Activated T-cell treated with anti-CD3 and anti-CD28 coated beads, Interleukin-2, amount 50 U/mL, for 24 hours (primary cell): ENCODE measurements around the gene CEBPE.

Source experiments
- DNase-seq: peaks from one replicate; pipeline ENCODE4 v3.0.0-alpha.2; 2020
- H3K27ac Mint-ChIP-seq: 2 replicates; pipeline ENCODE4 v1.8.0; 2020; ENCODE audit warnings: mild to moderate bottlenecking, mixed read lengths
- H3K27me3 Mint-ChIP-seq: 2 replicates; pipeline ENCODE4 v1.8.0; 2020; ENCODE audit warnings: mixed read lengths
- H3K36me3 Mint-ChIP-seq: 2 replicates; pipeline ENCODE4 v1.8.0; 2020; ENCODE audit warnings: low read depth, mixed read lengths
- H3K4me1 Mint-ChIP-seq: 2 replicates; pipeline ENCODE4 v1.8.0; 2020; ENCODE audit warnings: low read depth, mixed read lengths
- H3K4me3 Mint-ChIP-seq: 2 replicates; pipeline ENCODE4 v1.8.0; 2020; ENCODE audit warnings: mild to moderate bottlenecking, moderate library complexity, mixed read lengths
- H3K9me3 Mint-ChIP-seq: 2 replicates; pipeline ENCODE4 v1.8.0; 2020; ENCODE audit warnings: mixed read lengths

Gene CEBPE

DNA sequence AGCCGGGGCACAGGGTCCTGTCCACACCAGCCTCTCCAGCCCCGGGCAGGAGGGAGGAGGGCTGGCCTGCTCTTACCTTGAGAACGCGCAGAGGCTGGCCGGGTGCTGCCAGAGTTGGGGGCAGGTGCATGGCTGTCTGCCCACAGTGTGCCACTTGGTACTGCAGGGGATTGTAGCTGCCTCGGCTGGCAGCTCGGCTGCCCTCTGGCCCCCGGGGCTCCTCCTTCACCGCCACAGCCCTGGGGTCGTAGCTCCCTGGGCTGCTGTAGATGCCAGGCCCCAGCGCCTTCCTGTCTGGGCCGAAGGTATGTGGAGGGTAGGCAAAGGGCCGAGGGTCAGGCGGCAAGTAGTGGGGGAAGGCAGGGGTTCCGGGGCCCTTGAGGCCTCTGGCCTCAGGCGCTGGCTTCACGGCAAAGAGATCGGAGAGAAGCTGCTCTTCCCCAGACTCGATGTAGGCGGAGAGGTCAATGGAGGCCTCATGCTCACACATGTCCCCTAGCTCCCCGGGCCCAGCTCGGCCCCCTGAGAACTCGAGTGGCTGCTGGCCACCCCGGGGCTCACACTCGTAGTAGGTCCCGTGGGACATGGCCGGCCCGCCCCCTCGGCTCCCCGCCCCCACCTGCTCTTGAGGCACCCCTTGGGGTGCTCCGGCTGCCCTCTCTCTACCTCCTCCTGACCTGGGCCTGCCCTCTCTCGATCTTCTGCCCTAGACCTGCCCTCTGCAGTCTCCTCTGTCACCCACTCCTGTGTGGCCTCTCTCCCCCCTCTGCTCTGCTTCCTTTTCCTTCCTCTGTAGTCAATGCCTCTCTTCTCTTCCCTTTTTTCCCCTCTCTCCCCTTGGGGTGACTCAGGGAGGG is at the start of gene CEBPE:
Gene CEBPE, minus strand, starts transcription at position 750 of the 857 bp plus-strand sequence. Its CDS starts 164 bp downstream, at position 586.
- Mint-ChIP-seq H3K4me1 (peaks cover 53% of the 10 kb centered on the region), H3K4me3 (peak within 1 kb of the TSS; percentile 24), H3K27me3 (no peaks in the 10 kb centered on the region), H3K9me3 (no peaks in the 10 kb centered on the region), H3K36me3 (no peaks in the 10 kb centered on the region), H3K27ac (peak within 1 kb of the TSS; percentile 77)
- no peak for DNase-seq

DNA sequence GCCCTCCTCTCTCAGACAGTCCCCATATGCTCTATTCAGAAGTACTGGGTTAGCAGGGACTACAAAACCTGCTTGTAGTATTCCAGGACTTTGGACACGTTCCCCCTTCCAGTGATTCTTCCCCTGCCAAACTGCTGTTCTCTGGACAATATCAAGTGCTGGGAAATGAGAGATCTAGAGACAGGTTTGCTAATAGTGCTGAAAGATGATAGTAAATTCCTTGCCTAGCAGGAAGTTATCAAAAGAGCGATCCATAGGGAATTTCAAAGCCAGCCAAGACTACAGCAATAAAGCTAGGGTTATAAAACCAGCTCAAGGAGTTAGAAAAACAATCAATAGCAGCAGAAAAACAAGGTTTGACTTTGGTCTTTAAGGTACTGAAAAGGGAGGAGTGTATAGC is 49.2 kb upstream of the CEBPE start:
- peaks cover 14% of the 10 kb centered on the region for H3K4me1 Mint-ChIP-seq
- H3K9me3 Mint-ChIP-seq = no peaks in the 10 kb centered on the region
- no peaks in the 10 kb centered on the region for H3K27me3 Mint-ChIP-seq
- no peak overlapping the region for H3K27ac Mint-ChIP-seq
- DNase-seq = no peak
- H3K4me3 Mint-ChIP-seq = no peak overlapping the region
- H3K36me3 Mint-ChIP-seq = no peaks in the 10 kb centered on the region

DNA sequence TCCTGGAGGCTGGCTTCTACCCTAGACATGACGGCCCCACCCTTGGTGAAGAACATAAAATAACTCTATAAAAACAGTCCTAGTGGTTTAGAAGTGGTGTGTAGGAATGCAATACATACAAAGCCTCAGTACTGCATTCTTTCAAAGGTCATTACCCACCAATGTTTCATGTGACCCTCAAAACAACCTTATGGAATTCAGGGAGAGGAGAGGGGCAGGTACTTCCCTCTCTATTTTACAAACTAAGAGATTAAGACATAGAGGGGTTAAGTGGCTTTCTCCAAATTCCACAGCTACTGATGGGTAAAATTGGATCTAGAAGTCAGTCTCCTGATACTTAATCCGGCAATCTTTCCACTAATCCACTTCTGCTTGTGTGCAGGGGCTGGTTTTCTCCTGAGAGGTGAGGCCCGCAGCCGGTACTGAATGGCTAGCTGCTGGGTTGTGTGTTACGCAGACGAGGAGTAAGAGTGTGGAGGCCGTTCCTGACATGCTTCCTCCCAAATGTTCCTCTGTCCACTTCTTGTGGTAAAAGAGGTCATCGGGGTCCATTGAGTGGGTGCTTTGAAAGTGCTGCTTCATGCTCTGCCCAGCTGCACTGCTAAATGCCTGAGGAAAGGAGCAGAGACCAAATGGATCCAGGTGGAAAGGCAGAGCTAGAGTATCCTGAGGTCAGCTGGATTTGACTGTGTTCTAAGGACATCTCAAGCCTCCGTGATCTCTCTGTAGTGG is 48.2 kb upstream of the CEBPE start:
- no peak overlapping the region for H3K4me3 Mint-ChIP-seq
- peaks cover 14% of the 10 kb centered on the region for H3K4me1 Mint-ChIP-seq
- no peaks in the 10 kb centered on the region for H3K36me3 Mint-ChIP-seq
- no peaks in the 10 kb centered on the region for H3K9me3 Mint-ChIP-seq
- no peak overlapping the region for H3K27ac Mint-ChIP-seq
- no peaks in the 10 kb centered on the region for H3K27me3 Mint-ChIP-seq
- no peak for DNase-seq

GRCh38 chr14:23164949-23165348 is 45.9 kb upstream of the CEBPE start:
- Mint-ChIP-seq H3K9me3 (no peaks in the 10 kb centered on the region), H3K4me1 (peaks cover 19% of the 10 kb centered on the region), H3K4me3 (no peak overlapping the region), H3K27ac (no peak overlapping the region), H3K27me3 (no peaks in the 10 kb centered on the region), H3K36me3 (no peaks in the 10 kb centered on the region)
- no peak for DNase-seq

DNA sequence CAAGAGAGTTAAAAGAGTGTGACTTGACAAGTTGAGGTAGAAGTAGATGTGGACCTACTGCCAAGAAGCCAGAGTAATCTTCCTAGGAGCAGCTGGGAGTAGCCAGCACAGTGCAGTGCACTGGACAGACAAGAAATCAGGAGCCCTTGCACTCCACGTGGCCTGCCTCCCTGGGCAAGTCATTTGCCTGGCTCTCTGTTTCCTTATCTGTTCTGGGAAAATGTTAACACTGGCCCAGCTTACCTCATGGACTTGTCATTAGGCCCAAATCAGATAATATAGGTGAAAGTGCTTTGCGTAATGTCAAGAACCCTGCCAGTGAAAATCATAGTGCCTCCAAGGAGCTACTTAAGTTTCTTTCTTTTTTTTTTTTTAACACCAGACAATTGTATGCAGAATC is 45.2 kb upstream of the CEBPE start:
- no peak overlapping the region for H3K27ac Mint-ChIP-seq
- H3K27me3 Mint-ChIP-seq = no peaks in the 10 kb centered on the region
- no peaks in the 10 kb centered on the region for H3K36me3 Mint-ChIP-seq
- no peak overlapping the region for H3K4me3 Mint-ChIP-seq
- peaks cover 19% of the 10 kb centered on the region for H3K4me1 Mint-ChIP-seq
- H3K9me3 Mint-ChIP-seq = no peaks in the 10 kb centered on the region
- DNase-seq = no peak

- DNase-seq = no peak
- Mint-ChIP-seq H3K4me3 (no peak overlapping the region), H3K36me3 (no peaks in the 10 kb centered on the region), H3K27ac (no peak overlapping the region), H3K27me3 (no peaks in the 10 kb centered on the region), H3K4me1 (peaks cover 19% of the 10 kb centered on the region), H3K9me3 (no peaks in the 10 kb centered on the region)
Observed at GRCh38 chr14:23163830-23164229, 44.8 kb upstream of the CEBPE start.

DNA sequence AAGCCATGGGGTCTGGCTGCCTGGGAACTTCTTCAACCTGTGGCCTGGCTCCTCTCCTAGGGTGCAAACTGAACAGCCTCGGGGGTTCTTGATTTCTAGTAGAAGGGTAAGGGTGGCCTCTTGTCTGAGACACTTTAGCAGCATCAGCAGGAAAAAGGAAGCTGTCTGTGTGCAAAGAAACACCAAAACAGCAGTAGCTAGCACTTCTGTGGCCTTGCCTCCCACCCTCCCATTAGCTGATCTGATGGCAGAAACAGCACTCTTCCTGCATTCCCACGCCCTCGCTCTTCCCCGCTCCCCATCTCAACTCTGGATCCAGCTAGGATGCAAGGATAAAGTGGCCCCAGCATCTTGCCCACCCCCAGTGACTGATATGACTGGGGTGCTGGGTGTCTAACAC is 43.7 kb upstream of the CEBPE start:
- H3K27ac Mint-ChIP-seq = peak overlapping the region; percentile 23

DNA sequence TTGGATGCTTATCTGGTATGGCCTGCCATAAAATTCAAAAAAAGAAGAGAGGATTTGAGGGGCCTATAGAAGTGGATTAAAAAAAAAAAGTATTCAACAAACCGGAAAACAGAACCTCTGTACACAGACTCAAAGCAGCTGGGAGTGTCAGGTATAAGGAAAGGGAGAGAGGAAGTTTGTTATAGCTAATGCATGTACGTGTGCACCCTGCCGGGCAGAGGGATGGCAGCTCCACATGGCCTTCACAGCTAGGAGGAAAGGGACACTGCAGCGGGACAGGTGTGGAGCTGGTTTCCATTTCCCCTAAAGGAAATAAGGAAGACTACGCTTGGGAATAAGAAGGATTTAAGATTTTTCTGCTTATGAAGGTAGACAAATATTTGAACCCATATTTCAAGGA is 43.0 kb upstream of the CEBPE start:
- Mint-ChIP-seq H3K4me3 (no peak overlapping the region), H3K36me3 (no peaks in the 10 kb centered on the region), H3K9me3 (no peaks in the 10 kb centered on the region), H3K27me3 (no peaks in the 10 kb centered on the region), H3K4me1 (peaks cover 19% of the 10 kb centered on the region), H3K27ac (peak overlapping the region; percentile 29)
- no peak for DNase-seq

More for the DNA sequence above, 43.7 kb upstream of the CEBPE start:
- Mint-ChIP-seq H3K4me3 (no peak overlapping the region), H3K27me3 (no peaks in the 10 kb centered on the region), H3K9me3 (no peaks in the 10 kb centered on the region), H3K36me3 (no peaks in the 10 kb centered on the region), H3K4me1 (peaks cover 19% of the 10 kb centered on the region)
- DNase-seq = no peak

- Mint-ChIP-seq H3K9me3 (no peaks in the 10 kb centered on the region), H3K36me3 (no peaks in the 10 kb centered on the region), H3K27ac (no peak overlapping the region), H3K27me3 (no peaks in the 10 kb centered on the region), H3K4me1 (peaks cover 19% of the 10 kb centered on the region), H3K4me3 (no peak overlapping the region)
- no peak for DNase-seq
Observed at GRCh38 chr14:23160924-23161522, 42.0 kb upstream of the CEBPE start.

- peaks cover 29% of the 10 kb centered on the region for H3K4me1 Mint-ChIP-seq
- H3K9me3 Mint-ChIP-seq = no peaks in the 10 kb centered on the region
Observed at GRCh38 chr14:23159532-23159931, 40.5 kb upstream of the CEBPE start.

DNA sequence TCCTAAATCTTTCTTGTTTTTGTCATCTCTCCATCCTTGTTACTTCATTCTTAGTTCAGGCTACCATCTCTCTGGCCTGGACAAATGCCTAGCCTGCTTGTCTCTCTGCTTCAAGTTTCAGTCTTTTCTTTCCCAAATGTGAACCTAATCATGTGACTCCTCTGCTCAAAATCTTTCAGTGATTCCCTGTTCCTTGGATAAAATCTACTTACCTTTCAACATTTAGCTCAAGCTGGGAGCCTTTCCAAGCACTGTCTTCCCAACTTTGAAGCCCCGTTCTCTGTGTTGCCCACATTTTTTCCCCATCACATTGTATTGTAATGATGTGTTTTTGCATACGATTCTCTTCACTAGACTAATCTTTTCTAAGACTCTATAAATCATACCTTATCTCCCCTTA is 39.7 kb upstream of the CEBPE start:
- Mint-ChIP-seq H3K4me3 (no peak overlapping the region), H3K9me3 (no peaks in the 10 kb centered on the region), H3K27me3 (no peaks in the 10 kb centered on the region), H3K36me3 (no peaks in the 10 kb centered on the region), H3K4me1 (peaks cover 33% of the 10 kb centered on the region), H3K27ac (no peak overlapping the region)
- no peak for DNase-seq

More at GRCh38 chr14:23159532-23159931, 40.5 kb upstream of the CEBPE start:
- H3K4me3 Mint-ChIP-seq = no peak overlapping the region
- no peak for DNase-seq
- H3K27me3 Mint-ChIP-seq = no peaks in the 10 kb centered on the region
- H3K36me3 Mint-ChIP-seq = no peaks in the 10 kb centered on the region
- H3K27ac Mint-ChIP-seq = no peak overlapping the region

DNA sequence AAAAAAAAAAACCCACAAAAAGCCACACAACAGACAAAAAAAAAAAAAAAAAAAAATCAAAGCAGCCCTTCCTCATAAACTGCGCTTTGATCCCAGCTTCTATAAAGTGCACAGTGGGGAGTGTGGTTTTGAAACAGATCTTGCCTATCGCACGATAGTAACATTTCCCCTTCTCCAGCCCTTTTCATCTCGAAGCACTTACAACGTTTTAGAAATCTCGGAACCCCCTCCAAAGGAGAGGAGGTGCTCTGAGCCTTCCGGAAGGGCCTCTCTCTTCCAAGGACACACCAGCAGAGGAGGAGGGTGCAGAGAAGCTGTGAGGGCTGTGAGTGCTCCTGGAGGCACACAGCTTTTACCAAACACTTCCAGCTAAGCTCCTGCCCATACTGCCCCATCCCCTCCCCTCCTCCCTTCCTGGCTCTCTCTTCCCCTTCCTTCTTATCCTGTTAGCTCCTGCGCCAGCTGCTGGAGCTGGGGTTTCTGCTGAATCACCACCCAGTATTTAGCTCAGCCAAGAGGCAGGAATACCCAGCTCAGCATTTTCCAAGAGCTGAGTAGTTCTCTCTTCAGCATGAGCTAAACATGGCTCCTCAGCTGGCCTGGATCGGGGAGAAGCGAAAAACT is 36.0 kb upstream of the CEBPE start:
- Mint-ChIP-seq H3K4me3 (no peak overlapping the region), H3K4me1 (peaks cover 20% of the 10 kb centered on the region), H3K27me3 (no peaks in the 10 kb centered on the region), H3K27ac (peak overlapping the region; percentile 13), H3K9me3 (no peaks in the 10 kb centered on the region), H3K36me3 (no peaks in the 10 kb centered on the region)
- DNase-seq = no peak

DNA sequence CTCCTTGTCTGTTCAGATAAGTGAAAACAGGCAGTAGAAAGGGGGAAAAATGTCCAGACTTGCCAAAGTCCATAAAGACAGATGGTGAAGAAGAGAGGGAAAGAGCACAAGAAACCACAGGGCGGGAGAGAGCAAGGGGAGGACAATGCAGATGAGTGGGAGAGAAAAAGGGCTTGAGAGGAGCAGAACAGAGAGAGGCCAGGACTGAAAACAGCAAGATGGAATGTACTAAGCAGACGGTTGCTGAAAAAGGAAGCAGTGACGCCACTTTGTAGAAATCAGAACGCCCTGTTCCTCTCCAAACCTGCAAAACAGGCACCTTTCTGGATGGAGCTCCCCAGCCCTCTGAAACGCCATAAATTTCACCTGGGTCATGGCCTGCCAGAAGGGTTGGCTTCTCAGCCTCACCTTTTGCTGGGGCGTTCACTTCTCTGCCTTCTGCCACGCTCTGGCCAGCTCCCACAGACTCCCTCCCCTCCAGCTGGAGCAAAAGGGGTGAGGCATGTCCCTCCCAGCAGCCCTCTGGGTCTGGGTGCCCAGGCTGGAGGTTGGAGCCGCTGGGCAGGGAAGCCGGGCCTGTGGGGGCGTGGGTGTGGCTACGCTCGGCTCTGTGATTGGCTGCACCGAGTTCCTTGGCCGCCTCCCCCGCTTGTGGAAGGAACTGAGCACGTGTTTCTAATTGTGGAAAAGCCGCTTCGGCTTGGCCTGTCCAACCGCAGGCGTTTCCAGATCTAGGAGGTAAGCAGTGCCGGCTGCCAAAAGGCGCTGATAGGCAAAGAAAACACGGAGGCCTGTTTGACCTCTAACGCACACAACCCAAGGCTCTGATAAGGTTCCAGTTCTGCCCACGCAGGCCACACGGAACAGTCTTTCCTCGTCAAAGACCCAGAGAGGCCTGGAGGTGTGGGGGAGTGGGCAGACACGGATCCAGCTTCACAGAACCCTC is 35.1 kb upstream of the CEBPE start:
- DNase-seq = no peak
- Mint-ChIP-seq H3K27me3 (no peaks in the 10 kb centered on the region), H3K36me3 (no peaks in the 10 kb centered on the region), H3K4me3 (no peak overlapping the region), H3K9me3 (no peaks in the 10 kb centered on the region), H3K4me1 (peaks cover 20% of the 10 kb centered on the region), H3K27ac (no peak overlapping the region)

DNA sequence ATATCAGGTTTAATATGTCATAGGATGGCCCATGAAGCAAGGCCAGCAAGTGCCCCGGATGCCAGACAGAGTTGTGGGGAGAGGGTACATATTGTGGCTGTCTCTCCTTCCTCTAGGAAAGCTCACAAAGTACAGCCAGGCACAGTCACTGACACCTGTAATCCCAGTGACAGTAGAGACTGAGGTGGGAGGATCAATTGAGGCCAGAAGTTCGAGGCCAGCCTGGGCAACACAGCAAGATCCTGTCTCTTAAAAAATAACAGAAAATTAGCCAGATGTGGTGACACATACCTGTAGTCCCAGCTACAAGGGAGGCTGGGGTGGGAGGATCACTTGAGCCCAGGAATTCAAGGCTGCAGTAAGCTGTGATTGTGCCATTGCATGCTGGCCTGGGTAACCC is 32.3 kb upstream of the CEBPE start:
- H3K27me3 Mint-ChIP-seq = no peaks in the 10 kb centered on the region
- no peak overlapping the region for H3K27ac Mint-ChIP-seq
- no peak overlapping the region for H3K4me3 Mint-ChIP-seq
- H3K9me3 Mint-ChIP-seq = no peaks in the 10 kb centered on the region
- DNase-seq = no peak
- H3K36me3 Mint-ChIP-seq = no peaks in the 10 kb centered on the region
- H3K4me1 Mint-ChIP-seq = peaks cover 20% of the 10 kb centered on the region
